Glutamatergic neuron (in vitro differentiated cells): ENCODE results near the gene CDT1. TPM values are rescaled to one million over a fixed set of nuclear protein-coding genes. Genes with fewer than 3 reads are reported as not detected.

Source experiments
- DNase-seq: peaks from one replicate; pipeline ENCODE4 v3.0.0; 2022
- H3K27ac Mint-ChIP-seq: one replicate; pipeline ENCODE4 v1.8.0; 2020; ENCODE audit warnings: mild to moderate bottlenecking, mixed read lengths, inconsistent platforms; ENCODE audit not compliant: unreplicated experiment
- H3K27me3 Mint-ChIP-seq: one replicate; pipeline ENCODE4 v1.8.0; 2020; ENCODE audit warnings: mild to moderate bottlenecking, moderate library complexity, mixed read lengths, inconsistent platforms; ENCODE audit not compliant: unreplicated experiment
- H3K36me3 Mint-ChIP-seq: one replicate; pipeline ENCODE4 v1.8.0; 2020; ENCODE audit warnings: mild to moderate bottlenecking, mixed read lengths, inconsistent platforms; ENCODE audit not compliant: unreplicated experiment
- H3K4me1 Mint-ChIP-seq: one replicate; pipeline ENCODE4 v1.8.0; 2020; ENCODE audit warnings: mild to moderate bottlenecking, low read depth, mixed read lengths, inconsistent platforms; ENCODE audit not compliant: unreplicated experiment
- H3K4me3 Mint-ChIP-seq: one replicate; pipeline ENCODE4 v1.8.0; 2020; ENCODE audit warnings: mild to moderate bottlenecking, mixed read lengths, inconsistent platforms; ENCODE audit not compliant: unreplicated experiment
- H3K9me3 Mint-ChIP-seq: one replicate; pipeline ENCODE4 v1.8.0; 2020; ENCODE audit warnings: mild to moderate bottlenecking, moderate library complexity, mixed read lengths, inconsistent platforms; ENCODE audit not compliant: unreplicated experiment
- total RNA-seq: library from RNA; stranded (reverse); fragmentation: NEBNext Ultra II Directional; extraction: Animal tissue kit (Norgen Biotek cat#: 25700); gene quantifications from one replicate; pipeline ENCODE4 v1.2.1, GENCODE V29; 2021; ENCODE audit not compliant: unreplicated experiment
- TF ChIP-seq, protein P1 (sequence below): fragments of 200-600 bp; sonication (generic); IDR thresholded peaks from one replicate; pipeline ENCODE4 v1.5.0; 2021; ENCODE audit not compliant: partially characterized antibody, unreplicated experiment

CDT1 gene
- total RNA-seq, 1 donor from 2014 or later = 5.6 TPM

DNA sequence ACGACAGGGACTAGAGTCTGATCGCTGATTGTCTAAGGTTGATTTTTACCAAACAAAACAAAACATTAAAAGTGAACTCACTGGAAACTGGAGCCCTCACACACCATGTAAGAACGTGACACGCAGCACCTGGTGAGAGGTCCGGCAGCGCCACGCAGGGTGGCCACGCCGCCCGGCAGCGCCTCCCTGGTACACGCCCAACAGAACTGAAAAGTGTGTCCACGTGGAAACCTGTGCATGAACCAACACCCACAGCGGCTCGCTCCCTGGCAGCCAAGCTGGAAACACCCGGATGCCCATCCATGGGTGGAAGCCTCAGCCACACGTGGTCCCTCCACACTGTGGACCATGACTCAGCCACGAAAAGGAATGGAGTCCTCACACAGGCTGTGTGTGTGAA, 44.1 kb downstream of the CDT1 start:
- Mint-ChIP-seq H3K4me1 (peaks cover 2% of the 10 kb centered on the region), H3K4me3 (no peak overlapping the region), H3K27ac (no peak overlapping the region), H3K9me3 (peaks cover 5% of the 10 kb centered on the region), H3K36me3 (peaks cover 8% of the 10 kb centered on the region), H3K27me3 (peaks cover 6% of the 10 kb centered on the region)
- TF ChIP-seq, protein P1, sequence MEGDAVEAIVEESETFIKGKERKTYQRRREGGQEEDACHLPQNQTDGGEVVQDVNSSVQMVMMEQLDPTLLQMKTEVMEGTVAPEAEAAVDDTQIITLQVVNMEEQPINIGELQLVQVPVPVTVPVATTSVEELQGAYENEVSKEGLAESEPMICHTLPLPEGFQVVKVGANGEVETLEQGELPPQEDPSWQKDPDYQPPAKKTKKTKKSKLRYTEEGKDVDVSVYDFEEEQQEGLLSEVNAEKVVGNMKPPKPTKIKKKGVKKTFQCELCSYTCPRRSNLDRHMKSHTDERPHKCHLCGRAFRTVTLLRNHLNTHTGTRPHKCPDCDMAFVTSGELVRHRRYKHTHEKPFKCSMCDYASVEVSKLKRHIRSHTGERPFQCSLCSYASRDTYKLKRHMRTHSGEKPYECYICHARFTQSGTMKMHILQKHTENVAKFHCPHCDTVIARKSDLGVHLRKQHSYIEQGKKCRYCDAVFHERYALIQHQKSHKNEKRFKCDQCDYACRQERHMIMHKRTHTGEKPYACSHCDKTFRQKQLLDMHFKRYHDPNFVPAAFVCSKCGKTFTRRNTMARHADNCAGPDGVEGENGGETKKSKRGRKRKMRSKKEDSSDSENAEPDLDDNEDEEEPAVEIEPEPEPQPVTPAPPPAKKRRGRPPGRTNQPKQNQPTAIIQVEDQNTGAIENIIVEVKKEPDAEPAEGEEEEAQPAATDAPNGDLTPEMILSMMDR = no peak
- no peak for DNase-seq

DNA sequence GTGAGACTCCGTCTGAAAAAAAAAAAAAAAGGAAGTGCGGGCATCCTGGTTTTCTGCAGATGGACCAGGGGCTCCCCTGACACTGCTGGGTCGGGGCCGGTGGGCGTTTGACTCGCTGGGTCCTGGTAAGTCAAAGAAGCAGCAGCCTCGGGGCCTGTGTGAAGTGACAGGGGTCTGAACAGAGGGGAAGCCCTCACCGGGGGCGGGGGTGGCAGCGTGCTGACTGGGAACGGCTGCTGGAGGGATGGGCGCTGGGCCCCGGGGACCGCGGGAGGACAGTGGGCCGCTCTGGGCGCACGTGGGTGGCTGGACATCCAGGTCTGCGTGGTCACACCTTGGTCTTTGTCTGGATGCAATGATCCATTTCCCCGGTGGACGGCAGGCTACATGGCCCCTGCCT, 45.0 kb downstream of the CDT1 start:
- H3K4me3 Mint-ChIP-seq = no peak overlapping the region
- no peak overlapping the region for H3K27ac Mint-ChIP-seq
- H3K27me3 Mint-ChIP-seq = peaks cover 4% of the 10 kb centered on the region
- TF ChIP-seq, protein P1 = no peak
- H3K4me1 Mint-ChIP-seq = peaks cover 2% of the 10 kb centered on the region
- DNase-seq = no peak
- peaks cover 8% of the 10 kb centered on the region for H3K36me3 Mint-ChIP-seq
- peaks cover 3% of the 10 kb centered on the region for H3K9me3 Mint-ChIP-seq

DNA sequence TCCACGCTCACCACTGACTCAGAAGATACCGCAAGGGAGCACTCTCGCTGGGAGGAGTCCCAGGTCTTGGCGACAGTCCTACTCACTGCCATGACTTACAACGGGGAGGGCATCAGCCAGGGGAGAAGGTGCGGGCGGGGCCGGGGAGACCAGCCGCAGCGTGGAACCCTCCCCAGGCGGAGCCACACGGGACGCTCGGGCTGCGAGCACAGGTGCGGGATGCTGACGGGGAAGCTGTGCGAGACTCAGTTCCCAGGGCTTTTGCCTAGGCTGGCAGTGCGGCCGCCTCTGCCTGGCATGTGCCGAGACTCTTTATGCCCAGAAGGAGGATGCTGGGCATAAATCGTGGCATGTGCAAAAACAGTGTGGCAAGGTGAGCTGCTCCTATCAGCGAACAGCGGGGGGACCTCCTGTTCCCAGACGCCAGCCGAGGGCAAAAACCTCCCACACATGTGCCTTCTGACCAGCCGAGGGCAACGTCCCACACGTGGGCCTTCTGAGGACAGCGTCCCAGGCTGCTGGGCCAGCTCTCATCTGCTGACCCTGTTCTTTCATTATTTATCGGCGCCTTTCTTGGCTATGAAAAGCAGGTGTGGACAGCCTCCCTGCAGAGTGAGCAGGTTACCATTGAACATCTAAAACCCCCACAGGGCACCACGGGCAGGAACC, 47.1 kb downstream of the CDT1 start:
- TF ChIP-seq, protein P1 = no peak
- Mint-ChIP-seq H3K9me3 (peaks cover 8% of the 10 kb centered on the region), H3K27me3 (peaks cover 2% of the 10 kb centered on the region), H3K27ac (no peak overlapping the region), H3K36me3 (peaks cover 8% of the 10 kb centered on the region), H3K4me3 (no peak overlapping the region), H3K4me1 (no peaks in the 10 kb centered on the region)
- no peak for DNase-seq

DNA sequence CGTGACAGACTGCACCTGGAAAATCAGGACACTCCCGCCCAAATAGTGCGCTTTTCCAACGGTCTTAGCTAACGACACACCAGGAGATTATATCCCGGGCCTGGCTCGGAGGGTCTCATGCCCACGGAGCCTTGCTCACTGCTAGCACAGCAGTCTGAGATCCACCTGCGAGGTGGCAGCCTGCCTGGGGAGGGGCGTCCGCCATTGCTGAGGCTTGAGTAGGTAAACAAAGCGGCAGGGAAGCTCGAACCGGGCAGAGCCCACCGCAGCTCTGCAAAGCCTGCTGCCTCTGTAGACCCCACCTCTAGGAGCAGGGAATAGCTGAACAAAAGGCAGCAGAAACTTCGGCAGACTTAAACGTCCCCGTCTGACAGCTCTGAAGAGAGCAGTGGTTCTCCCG, 48.0 kb downstream of the CDT1 start:
- peaks cover 8% of the 10 kb centered on the region for H3K36me3 Mint-ChIP-seq
- no peak overlapping the region for H3K4me3 Mint-ChIP-seq
- peaks cover 10% of the 10 kb centered on the region for H3K9me3 Mint-ChIP-seq
- H3K27me3 Mint-ChIP-seq = peaks cover 2% of the 10 kb centered on the region
- TF ChIP-seq, protein P1 = no peak
- no peaks in the 10 kb centered on the region for H3K4me1 Mint-ChIP-seq
- no peak overlapping the region for H3K27ac Mint-ChIP-seq
- no peak for DNase-seq

DNA sequence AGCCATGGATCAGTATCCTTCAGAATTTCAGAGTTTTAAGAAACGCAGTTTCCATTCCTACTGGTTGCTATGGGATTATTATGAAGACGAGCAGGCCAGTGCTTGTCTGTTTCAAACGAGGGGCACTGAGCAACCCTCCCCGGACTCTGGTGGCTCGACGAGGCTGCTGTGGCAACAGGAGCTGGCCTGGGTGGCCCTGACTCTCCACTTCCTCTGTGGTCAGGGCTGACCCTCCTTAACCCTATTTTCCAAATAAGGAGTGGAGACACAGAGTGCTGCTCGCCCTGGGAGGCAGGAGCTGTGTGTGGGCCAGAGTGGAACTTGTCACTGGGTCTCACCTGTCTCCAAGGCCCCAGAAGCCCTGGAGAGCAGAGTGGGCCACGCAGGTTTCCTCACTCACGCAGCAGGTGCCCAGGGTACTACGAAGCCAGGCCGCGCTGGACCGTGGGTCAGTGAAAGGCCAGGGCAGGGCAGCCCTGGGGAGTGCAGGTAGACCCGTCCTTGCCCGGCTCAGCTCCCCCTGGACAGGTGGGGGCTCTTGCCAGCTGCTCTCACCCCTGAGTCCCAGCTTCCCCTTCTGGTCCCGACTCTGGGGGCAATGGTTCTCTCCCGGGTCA, 49.8 kb downstream of the CDT1 start:
- DNase-seq = no peak
- peaks cover 19% of the 10 kb centered on the region for H3K9me3 Mint-ChIP-seq
- no peak overlapping the region for H3K4me3 Mint-ChIP-seq
- H3K27me3 Mint-ChIP-seq = peaks cover 7% of the 10 kb centered on the region
- H3K36me3 Mint-ChIP-seq = peaks cover 8% of the 10 kb centered on the region
- H3K4me1 Mint-ChIP-seq = peaks cover 6% of the 10 kb centered on the region
- TF ChIP-seq, protein P1 = no peak
- no peak overlapping the region for H3K27ac Mint-ChIP-seq
